HEK293 (cell line): ENCODE data around the gene ZNF143.
A peak's percentile ranks its signal among the peaks of the same experiment; 100 is the strongest.

Source experiments
- CTCF ChIA-PET: fragments of 350-600 bp; formaldehyde crosslinking; extraction: SDS; loops from one replicate; lab custom pipeline; 2021; ENCODE audit warnings: antibody characterized with exemption; lab: Yijun Ruan, JAX
- POLR2A ChIA-PET: fragments of 300-600 bp; formaldehyde crosslinking; extraction: SDS; loops from one replicate; lab custom pipeline; 2020; ENCODE audit warnings: antibody characterized with exemption, inconsistent platforms; lab: Yijun Ruan, JAX
- H3K27ac ChIP-seq: fragments of 200-500 bp; sonication (Bioruptor generic); 2 replicates; pipeline ENCODE4 v1.5.1; 2014; ENCODE audit warnings: low read depth, low read length, control low read depth, inconsistent platforms; ENCODE audit errors: extremely low read depth
- H3K36me3 ChIP-seq, 2 experiments: fragments of 200-500 bp in 1 of 2; sonication (Bioruptor generic) in 1 of 2; 1 replicate in 1 of 2; 2 replicates in 1 of 2; pipeline ENCODE4 v1.5.1; 2014 to 2017; ENCODE audit warnings: inconsistent platforms in 2 of 2, low read length in 2 of 2; ENCODE audit not compliant: control insufficient read depth in 2 of 2, insufficient read depth in 1 of 2
- H3K4me1 ChIP-seq: fragments of 200-500 bp; sonication (Bioruptor generic); 2 replicates; pipeline ENCODE4 v1.5.1; 2014; ENCODE audit warnings: mild to moderate bottlenecking, low read length, inconsistent platforms; ENCODE audit not compliant: control insufficient read depth, insufficient read depth
- H3K4me3 ChIP-seq: 2 replicates; pipeline ENCODE4 v1.5.1; 2011; ENCODE audit warnings: low read depth, mild to moderate bottlenecking, control low read depth, low read length, moderate library complexity
- H3K9me3 ChIP-seq: fragments of 200-500 bp; sonication (Bioruptor generic); 2 replicates; pipeline ENCODE4 v1.5.1; 2014; ENCODE audit warnings: low read depth, low read length, inconsistent platforms; ENCODE audit not compliant: control insufficient read depth, insufficient read depth
- GLIS2 ChIP-seq: fragments of 450-650 bp; formaldehyde crosslinking; IDR thresholded peaks from 2 replicates; pipeline ENCODE4 v1.5.1; 2016; ENCODE audit warnings: missing biosample characterization, missing genetic modification characterization
- PRDM1 ChIP-seq: fragments of 450-650 bp; formaldehyde crosslinking; IDR thresholded peaks from 2 replicates; pipeline ENCODE4; 2016; ENCODE audit warnings: missing biosample characterization, missing genetic modification characterization
- ZBTB17 ChIP-seq: fragments of 450-650 bp; formaldehyde crosslinking; IDR thresholded peaks from 2 replicates; pipeline ENCODE4 v1.5.1; 2016; ENCODE audit warnings: missing biosample characterization, missing genetic modification characterization
- ZBTB20 ChIP-seq: fragments of 450-650 bp; formaldehyde crosslinking; IDR thresholded peaks from 2 replicates; pipeline ENCODE4 v1.5.1; 2016; ENCODE audit warnings: missing biosample characterization, missing genetic modification characterization
- ZBTB48 ChIP-seq: fragments of 450-650 bp; formaldehyde crosslinking; IDR thresholded peaks from 2 replicates; pipeline ENCODE4 v1.5.1; 2016; ENCODE audit warnings: missing biosample characterization, missing genetic modification characterization
- ZBTB7A ChIP-seq: fragments of 450-650 bp; formaldehyde crosslinking; IDR thresholded peaks from 2 replicates; pipeline ENCODE4 v1.5.1; 2016; ENCODE audit warnings: low read depth, missing biosample characterization, missing genetic modification characterization
- ZNF10 ChIP-seq: fragments of 450-650 bp; formaldehyde crosslinking; IDR thresholded peaks from 2 replicates; pipeline ENCODE4 v1.5.1; 2017; ENCODE audit warnings: missing biosample characterization, missing genetic modification characterization
- ZNF112 ChIP-seq: fragments of 450-650 bp; formaldehyde crosslinking; IDR thresholded peaks from 2 replicates; pipeline ENCODE4 v1.5.0; 2017; ENCODE audit warnings: missing biosample characterization, missing genetic modification characterization
- ZNF148 ChIP-seq: fragments of 450-650 bp; formaldehyde crosslinking; IDR thresholded peaks from 2 replicates; pipeline ENCODE4 v1.5.0; 2017; ENCODE audit warnings: missing biosample characterization, missing genetic modification characterization, borderline replicate concordance
- ZNF214 ChIP-seq: fragments of 450-650 bp; formaldehyde crosslinking; IDR thresholded peaks from 2 replicates; pipeline ENCODE4 v1.5.1; 2017; ENCODE audit warnings: missing biosample characterization, mild to moderate bottlenecking, missing genetic modification characterization, borderline replicate concordance
- ZNF473 ChIP-seq: fragments of 450-650 bp; formaldehyde crosslinking; IDR thresholded peaks from 2 replicates; pipeline ENCODE4 v1.5.1; 2017; ENCODE audit warnings: missing biosample characterization, missing genetic modification characterization
- ZNF501 ChIP-seq: fragments of 450-650 bp; formaldehyde crosslinking; IDR thresholded peaks from 2 replicates; pipeline ENCODE4 v1.5.1; 2016; ENCODE audit warnings: missing biosample characterization, missing genetic modification characterization
- ZNF555 ChIP-seq: fragments of 450-650 bp; formaldehyde crosslinking; conservative IDR thresholded peaks from 2 replicates; pipeline ENCODE4 v1.5.1; 2017; ENCODE audit warnings: missing biosample characterization, mild to moderate bottlenecking, missing genetic modification characterization, inconsistent platforms
- ZNF629 ChIP-seq: fragments of 450-650 bp; formaldehyde crosslinking; IDR thresholded peaks from 2 replicates; pipeline ENCODE4 v1.5.1; 2017; ENCODE audit warnings: missing biosample characterization, missing genetic modification characterization
- ZNF645 ChIP-seq: fragments of 450-650 bp; formaldehyde crosslinking; IDR thresholded peaks from 2 replicates; pipeline ENCODE4; 2016; ENCODE audit warnings: missing biosample characterization, missing genetic modification characterization
- ZNF776 ChIP-seq: fragments of 450-650 bp; formaldehyde crosslinking; IDR thresholded peaks from 2 replicates; pipeline ENCODE4 v1.5.0; 2017; ENCODE audit warnings: missing biosample characterization, missing genetic modification characterization, borderline replicate concordance
- ZSCAN18 ChIP-seq: fragments of 450-650 bp; formaldehyde crosslinking; IDR thresholded peaks from 2 replicates; pipeline ENCODE4 v1.5.1; 2016; ENCODE audit warnings: missing biosample characterization, missing genetic modification characterization
- TF ChIP-seq, protein P1 (sequence below): fragments of 450-650 bp; formaldehyde crosslinking; IDR thresholded peaks from 2 replicates; pipeline ENCODE4 v1.5.1; 2017; ENCODE audit warnings: missing biosample characterization, missing genetic modification characterization
- TF ChIP-seq, protein P2 (sequence below): fragments of 450-650 bp; formaldehyde crosslinking; IDR thresholded peaks from 2 replicates; pipeline ENCODE4 v1.5.1; 2016; ENCODE audit warnings: missing biosample characterization, missing genetic modification characterization
- TF ChIP-seq, protein P3 (sequence below): fragments of 450-650 bp; formaldehyde crosslinking; IDR thresholded peaks from 2 replicates; pipeline ENCODE4 v1.5.1; 2016; ENCODE audit warnings: missing biosample characterization, missing genetic modification characterization

Gene ZNF143

GRCh38 chr11:9573052-9573774 lies 112.4 kb downstream of the ZNF143 start, which contains the start of gene WEE1:
TSS of gene WEE1 (plus strand) at chr11:9573670. CDS start at chr11:9573934, 264 bp downstream.
- ChIA-PET POLR2A (interaction anchor here (0.5 to 2.0 kb wide), 23 partner anchors 9 to 1455 kb away, joined by 3 to 29 read pairs (median 4); partner anchors contain the start of genes ADM, EIF4G2, TMEM9B and ZNF143), CTCF (interaction anchor here (0.6 to 1.8 kb wide), 5 partner anchors 38 to 186 kb away, joined by 3 to 11 read pairs (median 4); no protein-coding TSS in a partner anchor)
- H3K9me3 ChIP-seq = no peaks in the 10 kb centered on the region
- peaks cover 0 to 36% of the 10 kb centered on the region in 2 experiments; a peak in 1 of 3 replicates for H3K36me3 ChIP-seq
- peak within 1 kb of the TSS; percentile 98 for H3K27ac ChIP-seq
- no peaks in the 10 kb centered on the region for H3K4me1 ChIP-seq
- H3K4me3 ChIP-seq = peak within 1 kb of the TSS; percentile 100
- TF ChIP-seq ZNF501 (tag by site-specific recombination) = 0 out of 2 replicates have a peak, but pooled peaks have one; percentile 53
- TF ChIP-seq ZNF214 (tag by site-specific recombination) = no peak
- TF ChIP-seq ZBTB48 = peak; percentile 86
- no peak for TF ChIP-seq ZNF645 (tag by site-specific recombination)
- TF ChIP-seq, protein P1, sequence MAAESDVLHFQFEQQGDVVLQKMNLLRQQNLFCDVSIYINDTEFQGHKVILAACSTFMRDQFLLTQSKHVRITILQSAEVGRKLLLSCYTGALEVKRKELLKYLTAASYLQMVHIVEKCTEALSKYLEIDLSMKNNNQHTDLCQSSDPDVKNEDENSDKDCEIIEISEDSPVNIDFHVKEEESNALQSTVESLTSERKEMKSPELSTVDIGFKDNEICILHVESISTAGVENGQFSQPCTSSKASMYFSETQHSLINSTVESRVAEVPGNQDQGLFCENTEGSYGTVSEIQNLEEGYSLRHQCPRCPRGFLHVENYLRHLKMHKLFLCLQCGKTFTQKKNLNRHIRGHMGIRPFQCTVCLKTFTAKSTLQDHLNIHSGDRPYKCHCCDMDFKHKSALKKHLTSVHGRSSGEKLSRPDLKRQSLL (tag by site-specific recombination) = no peak
- TF ChIP-seq ZNF629 (tag by site-specific recombination) = peak; percentile 57; the same call in 1 of the 2 replicates
- TF ChIP-seq PRDM1 (tag by site-specific recombination) = no peak
- TF ChIP-seq ZBTB7A (tag by site-specific recombination) = peak; percentile 60; the same call in 1 of the 2 replicates
- TF ChIP-seq, protein P2, sequence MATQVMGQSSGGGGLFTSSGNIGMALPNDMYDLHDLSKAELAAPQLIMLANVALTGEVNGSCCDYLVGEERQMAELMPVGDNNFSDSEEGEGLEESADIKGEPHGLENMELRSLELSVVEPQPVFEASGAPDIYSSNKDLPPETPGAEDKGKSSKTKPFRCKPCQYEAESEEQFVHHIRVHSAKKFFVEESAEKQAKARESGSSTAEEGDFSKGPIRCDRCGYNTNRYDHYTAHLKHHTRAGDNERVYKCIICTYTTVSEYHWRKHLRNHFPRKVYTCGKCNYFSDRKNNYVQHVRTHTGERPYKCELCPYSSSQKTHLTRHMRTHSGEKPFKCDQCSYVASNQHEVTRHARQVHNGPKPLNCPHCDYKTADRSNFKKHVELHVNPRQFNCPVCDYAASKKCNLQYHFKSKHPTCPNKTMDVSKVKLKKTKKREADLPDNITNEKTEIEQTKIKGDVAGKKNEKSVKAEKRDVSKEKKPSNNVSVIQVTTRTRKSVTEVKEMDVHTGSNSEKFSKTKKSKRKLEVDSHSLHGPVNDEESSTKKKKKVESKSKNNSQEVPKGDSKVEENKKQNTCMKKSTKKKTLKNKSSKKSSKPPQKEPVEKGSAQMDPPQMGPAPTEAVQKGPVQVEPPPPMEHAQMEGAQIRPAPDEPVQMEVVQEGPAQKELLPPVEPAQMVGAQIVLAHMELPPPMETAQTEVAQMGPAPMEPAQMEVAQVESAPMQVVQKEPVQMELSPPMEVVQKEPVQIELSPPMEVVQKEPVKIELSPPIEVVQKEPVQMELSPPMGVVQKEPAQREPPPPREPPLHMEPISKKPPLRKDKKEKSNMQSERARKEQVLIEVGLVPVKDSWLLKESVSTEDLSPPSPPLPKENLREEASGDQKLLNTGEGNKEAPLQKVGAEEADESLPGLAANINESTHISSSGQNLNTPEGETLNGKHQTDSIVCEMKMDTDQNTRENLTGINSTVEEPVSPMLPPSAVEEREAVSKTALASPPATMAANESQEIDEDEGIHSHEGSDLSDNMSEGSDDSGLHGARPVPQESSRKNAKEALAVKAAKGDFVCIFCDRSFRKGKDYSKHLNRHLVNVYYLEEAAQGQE (tag by site-specific recombination) = no peak
- TF ChIP-seq ZBTB20 (tag by site-specific recombination) = peak; percentile 73
- TF ChIP-seq GLIS2 = peak; percentile 97
- TF ChIP-seq ZNF555 (tag by site-specific recombination) = no peak
- no peak for TF ChIP-seq ZNF112 (tag by site-specific recombination)
- TF ChIP-seq ZBTB17 (tag by site-specific recombination) = peak; percentile 51
- no peak for TF ChIP-seq ZNF10
- no peak for TF ChIP-seq ZNF776
- no peak for TF ChIP-seq ZNF473 (tag by site-specific recombination)
- TF ChIP-seq, protein P3, sequence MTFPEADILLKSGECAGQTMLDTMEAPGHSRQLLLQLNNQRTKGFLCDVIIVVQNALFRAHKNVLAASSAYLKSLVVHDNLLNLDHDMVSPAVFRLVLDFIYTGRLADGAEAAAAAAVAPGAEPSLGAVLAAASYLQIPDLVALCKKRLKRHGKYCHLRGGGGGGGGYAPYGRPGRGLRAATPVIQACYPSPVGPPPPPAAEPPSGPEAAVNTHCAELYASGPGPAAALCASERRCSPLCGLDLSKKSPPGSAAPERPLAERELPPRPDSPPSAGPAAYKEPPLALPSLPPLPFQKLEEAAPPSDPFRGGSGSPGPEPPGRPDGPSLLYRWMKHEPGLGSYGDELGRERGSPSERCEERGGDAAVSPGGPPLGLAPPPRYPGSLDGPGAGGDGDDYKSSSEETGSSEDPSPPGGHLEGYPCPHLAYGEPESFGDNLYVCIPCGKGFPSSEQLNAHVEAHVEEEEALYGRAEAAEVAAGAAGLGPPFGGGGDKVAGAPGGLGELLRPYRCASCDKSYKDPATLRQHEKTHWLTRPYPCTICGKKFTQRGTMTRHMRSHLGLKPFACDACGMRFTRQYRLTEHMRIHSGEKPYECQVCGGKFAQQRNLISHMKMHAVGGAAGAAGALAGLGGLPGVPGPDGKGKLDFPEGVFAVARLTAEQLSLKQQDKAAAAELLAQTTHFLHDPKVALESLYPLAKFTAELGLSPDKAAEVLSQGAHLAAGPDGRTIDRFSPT = peak; percentile 81
- TF ChIP-seq ZSCAN18 (tag by site-specific recombination) = no peak
- TF ChIP-seq ZNF148 (tag by site-specific recombination) = no peak
